ENCODE measurements around the gene MAP3K2.

DNA sequence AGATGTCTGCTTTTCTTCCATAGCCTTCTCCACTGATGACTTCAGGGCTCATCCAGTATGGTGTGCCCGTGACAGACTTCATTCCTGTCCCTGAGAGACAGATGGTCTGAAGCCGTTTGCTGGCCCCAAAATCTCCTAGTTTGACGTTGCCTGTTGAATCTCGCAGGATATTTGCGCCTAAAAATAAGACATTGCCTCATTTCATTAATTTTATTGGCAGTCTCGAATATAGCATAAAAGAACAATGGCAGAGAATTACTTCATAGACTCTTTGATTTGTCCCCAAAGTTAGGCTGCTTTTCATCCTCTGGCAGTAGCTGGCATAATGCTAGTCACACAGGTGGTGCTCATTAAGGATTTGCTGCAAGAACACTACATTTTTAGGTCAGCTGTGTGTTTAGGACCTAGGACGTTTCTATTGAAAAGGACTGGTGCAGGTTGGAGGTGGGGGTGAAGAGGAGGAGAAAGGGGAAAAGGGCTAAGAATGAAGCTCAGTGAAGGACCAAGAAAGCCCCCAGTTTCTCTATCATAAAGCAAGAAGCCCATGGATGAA is 79.1 kb downstream of the MAP3K2 start:
- TF ChIP-seq FOXM1 (IDR thresholded peaks at IDR 0.05; ENCODE audit: borderline replicate concordance) (no peak), SP1 (IDR thresholded peaks at IDR 0.05) (no peak), SUZ12 (IDR thresholded peaks at IDR 0.05) (no peak), TARDBP (IDR thresholded peaks at IDR 0.05) (no peak), BHLHE40 (IDR thresholded peaks at IDR 0.05; ENCODE audit: borderline replicate concordance) (no peak), FOXA1 (IDR thresholded peaks at IDR 0.05) (no peak), LEF1 (IDR thresholded peaks at IDR 0.05; ENCODE audit: borderline replicate concordance) (no peak)
- TF ChIP-seq, protein P1, sequence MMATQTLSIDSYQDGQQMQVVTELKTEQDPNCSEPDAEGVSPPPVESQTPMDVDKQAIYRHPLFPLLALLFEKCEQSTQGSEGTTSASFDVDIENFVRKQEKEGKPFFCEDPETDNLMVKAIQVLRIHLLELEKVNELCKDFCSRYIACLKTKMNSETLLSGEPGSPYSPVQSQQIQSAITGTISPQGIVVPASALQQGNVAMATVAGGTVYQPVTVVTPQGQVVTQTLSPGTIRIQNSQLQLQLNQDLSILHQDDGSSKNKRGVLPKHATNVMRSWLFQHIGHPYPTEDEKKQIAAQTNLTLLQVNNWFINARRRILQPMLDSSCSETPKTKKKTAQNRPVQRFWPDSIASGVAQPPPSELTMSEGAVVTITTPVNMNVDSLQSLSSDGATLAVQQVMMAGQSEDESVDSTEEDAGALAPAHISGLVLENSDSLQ (IDR thresholded peaks at IDR 0.05), result no peak

Data from HEK293T (cell line).